IPS-NIHi7 (cell line): ENCODE data around the gene DTL.
"Not testable (repeated sequence)": the region's sequence is repeated elsewhere in the genome, so short reads cannot be mapped to it uniquely, and the experiment has no call there.

Experiments
- DNase-seq: peaks from one replicate; pipeline ENCODE4 v3.0.0; 2012; ENCODE audit warnings: mixed read lengths; ENCODE audit errors: extremely low spot score

Gene DTL, protein sequence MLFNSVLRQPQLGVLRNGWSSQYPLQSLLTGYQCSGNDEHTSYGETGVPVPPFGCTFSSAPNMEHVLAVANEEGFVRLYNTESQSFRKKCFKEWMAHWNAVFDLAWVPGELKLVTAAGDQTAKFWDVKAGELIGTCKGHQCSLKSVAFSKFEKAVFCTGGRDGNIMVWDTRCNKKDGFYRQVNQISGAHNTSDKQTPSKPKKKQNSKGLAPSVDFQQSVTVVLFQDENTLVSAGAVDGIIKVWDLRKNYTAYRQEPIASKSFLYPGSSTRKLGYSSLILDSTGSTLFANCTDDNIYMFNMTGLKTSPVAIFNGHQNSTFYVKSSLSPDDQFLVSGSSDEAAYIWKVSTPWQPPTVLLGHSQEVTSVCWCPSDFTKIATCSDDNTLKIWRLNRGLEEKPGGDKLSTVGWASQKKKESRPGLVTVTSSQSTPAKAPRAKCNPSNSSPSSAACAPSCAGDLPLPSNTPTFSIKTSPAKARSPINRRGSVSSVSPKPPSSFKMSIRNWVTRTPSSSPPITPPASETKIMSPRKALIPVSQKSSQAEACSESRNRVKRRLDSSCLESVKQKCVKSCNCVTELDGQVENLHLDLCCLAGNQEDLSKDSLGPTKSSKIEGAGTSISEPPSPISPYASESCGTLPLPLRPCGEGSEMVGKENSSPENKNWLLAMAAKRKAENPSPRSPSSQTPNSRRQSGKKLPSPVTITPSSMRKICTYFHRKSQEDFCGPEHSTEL

DNA sequence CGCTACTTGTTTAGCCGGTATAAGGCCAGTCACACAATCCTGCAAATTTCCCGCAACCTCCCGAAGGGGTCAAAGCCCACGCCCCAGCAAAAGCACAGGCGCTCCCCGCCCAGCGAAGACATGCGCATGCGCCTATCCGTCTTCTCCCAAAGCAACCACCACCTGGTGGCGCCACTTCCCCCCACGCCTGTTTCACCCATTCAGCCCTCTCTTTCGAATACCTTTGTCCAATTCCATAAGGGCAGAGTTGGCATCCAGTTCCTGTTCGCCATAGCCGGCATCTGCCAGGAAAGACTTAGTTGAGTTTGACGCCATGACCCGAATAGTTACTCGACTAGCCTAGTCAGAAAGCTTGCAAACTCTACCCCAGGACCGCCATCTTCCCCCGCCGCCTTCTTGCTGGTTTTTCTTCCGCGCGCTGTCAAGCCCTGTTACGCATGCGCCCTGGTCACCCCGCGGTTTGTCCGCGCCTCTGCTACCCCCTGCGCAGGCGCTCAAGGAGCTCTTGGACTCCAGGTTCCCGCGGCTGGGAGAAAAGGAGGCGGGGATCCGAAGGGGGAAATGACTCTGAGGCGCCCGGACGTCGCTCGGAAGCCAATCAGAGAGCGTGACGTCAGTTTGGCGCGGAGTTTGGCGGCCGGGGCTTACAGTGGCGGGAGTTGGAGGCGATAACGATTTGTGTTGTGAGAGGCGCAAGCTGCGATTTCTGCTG lies at the start of gene DTL, which contains the start of gene INTS7:
DTL (plus strand) TSS at position 626 of the 712 bp plus-strand sequence. CDS start 143 bp downstream, outside the sequence.
INTS7 (minus strand) TSS at position 435 of the 712 bp plus-strand sequence; CDS start at position 315, 120 bp downstream.
- peak; percentile 99 for DNase-seq

DNA sequence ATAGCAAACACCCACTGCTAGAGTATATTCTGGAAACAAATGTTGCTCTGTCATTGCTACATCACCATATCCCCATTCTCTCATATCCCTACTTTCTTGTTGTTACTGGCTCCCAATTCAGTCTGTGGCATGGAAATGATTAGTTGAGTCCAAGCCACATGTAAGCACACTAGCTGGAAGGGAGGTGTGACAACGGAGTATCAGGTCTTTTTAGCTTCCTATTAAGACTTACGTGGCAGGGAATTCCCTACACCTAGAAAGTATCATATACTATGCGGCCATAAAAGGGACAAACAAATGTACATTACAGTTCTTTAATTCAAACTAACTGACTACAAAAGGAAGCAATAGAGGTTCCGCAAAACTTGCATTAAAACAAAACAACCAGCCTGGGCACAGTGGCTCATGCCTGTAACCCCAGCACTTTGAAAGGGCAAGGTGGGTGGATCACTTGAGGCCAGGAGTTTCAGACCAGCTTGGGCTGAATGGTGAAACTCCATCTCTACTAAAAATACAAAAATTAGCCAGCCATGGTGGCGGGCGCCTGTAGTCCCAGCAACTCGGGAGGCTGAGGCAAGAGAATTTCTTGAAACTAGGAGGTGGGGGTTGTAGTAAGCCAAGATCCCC lies 48.8 kb upstream of the DTL start:
- no peak for DNase-seq

DNA sequence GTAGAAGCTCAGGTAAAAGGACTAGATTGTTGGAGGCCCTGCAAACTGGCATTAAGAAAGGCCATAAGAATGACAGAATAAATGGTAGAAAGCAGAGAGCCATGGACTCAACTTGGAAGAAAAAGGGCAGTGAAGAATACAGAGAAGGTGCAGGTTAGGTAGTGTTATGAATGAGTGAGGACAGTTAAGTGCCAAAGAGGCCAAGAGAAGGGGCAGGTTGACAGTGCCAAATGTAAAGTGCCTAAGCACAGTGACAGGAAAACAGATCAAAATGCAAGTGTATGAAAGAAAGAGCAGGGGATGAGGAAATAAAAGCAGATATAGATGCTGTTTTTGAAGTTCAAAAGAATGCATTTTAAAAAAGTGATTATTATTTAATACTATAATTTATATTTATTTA lies 43.9 kb upstream of the DTL start:
- DNase-seq = no peak

DNA sequence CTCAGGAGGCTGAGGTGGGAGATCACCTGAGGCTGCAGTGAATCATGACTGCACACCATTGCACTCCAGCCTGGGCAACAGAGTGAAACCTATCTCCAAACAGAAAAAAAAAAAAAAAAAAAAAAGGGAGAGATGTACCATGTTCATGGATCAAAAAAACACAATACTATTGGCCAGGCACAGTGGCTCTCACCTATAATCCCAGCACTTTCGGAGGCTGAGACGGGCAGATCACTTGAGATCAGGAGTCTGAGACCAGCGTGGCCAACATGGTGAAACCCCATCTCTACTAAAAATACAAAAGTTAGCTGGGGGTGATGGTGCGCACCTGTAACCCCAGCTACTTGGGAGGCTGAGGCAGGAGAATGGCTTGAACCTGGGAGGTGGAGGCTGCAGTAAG lies 38.1 kb upstream of the DTL start:
- not testable (repeated sequence) for DNase-seq

DNA sequence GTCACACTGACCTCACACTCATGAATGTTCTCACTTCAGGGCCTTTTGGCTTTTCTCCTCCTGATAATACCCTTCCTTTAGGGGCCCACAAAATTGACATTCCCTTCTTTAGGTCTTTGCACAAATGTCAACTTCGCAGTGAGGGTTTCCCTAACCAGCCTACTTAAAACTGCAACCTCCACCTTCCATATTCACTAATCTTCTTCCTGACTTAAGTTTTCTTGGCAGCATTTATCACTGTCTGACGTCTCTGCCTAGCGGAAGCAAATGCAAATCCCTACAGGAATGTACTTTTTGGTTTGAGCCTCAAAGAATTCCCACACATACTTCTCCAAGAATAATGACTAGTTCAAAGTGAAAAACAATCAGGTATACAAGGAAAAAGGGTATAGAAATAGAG lies 33.0 kb upstream of the DTL start:
- no peak for DNase-seq

DNA sequence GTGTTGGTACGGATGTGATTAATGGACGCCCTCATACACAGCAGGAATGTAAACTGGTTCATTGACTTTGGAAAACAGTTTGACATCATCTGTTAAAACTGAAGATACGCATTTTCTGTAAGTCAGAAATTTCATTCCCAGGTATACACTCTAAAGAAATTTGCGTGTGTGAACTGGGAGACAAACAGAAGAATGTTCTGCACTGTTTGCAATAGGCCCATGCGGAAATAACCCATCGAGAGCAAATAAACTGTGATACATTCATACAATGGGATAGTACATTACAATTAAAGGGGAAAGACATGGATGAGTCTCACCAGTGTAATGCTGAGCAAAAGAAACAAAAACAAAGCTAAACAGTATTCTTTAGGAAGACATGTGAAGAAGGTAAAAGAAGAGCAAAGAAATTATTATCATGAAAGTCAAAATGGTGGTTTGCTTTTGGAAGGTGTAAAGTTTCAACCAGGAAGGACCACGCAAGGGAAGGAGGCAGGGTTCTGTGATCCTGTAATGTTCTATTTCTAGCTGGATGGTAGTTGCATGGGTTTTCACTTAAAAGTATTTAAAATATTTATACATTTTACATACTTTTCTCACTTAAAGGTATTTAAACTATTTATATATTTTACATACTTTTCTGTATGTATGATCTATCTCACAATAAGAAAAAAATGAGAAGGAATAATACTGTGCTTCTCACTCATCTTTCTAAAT lies 30.5 kb upstream of the DTL start:
- DNase-seq = no peak

DNA sequence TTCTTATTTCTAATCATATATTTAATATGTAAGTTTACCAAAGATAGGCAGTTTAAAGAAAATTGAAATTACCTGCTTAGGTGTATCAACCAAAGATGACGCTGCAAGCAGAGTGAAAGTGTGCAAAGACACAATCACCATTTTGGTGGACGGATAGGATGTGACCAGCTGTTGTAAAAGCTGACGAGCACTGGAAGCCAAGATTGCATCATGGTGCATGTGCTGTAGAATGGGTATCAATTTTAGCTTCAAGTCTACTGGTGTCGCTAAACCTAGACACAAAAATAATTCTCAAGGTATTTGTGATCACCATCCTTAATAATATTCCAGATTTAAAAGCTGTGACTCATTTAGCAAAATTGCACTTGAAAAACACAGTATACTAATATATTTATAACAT lies 28.4 kb upstream of the DTL start:
- no peak for DNase-seq

DNA sequence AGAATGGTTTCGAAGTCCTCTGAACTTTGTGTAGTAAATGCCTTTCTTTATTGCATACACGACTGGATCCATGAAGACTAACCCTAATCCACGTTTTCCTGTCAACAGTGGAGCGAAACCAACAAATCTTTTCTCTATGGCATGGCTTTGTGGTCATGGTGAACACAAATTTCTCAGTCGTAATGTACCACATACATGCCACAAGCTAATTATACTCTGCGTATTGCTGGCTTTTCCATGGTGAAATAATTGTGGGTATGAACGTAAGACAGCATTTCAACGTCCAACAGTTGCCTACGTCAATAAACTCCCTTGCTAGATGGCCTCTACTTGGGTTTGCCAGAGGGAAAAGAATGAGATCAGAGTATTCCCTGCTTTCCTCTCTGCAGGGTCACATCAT lies 27.7 kb upstream of the DTL start:
- no peak for DNase-seq

DNA sequence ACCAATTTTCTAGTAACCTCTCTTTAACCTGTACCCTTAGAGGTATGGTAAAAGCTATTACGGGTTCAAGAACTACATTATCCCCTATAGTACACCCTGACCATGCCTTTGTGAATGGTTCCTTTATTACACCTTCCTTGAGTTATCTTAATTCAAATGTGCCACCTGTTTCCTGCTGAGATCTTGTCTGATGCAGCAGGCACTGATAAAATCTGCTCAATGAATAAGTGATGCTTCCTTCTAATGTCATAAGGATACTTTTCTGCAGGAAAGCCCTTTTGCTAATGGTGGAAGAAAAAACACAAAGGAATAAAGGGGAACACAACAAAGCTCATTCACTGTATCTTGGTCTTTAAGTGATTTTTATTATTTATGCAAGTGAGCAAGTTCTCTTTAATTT lies 26.0 kb upstream of the DTL start:
- no peak for DNase-seq

DNA sequence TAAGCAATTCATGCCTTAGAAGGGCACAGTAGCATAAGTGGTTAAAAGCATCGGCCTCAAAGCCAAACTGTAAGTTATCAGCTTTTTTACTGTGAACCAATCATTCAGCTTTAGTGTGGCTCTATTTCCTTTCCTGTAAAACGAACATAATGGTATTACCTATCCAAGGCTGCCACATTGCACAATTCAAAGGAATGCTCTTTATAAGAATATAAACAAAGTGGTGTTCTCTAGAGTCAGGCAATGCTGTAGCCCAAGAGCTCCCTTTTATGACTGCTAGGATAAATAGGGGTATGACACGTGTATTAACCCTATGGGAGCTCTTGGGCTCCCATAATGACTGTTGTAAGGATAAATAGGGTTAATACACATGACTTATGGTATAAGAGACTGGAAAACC lies 25.5 kb upstream of the DTL start:
- no peak for DNase-seq

DNA sequence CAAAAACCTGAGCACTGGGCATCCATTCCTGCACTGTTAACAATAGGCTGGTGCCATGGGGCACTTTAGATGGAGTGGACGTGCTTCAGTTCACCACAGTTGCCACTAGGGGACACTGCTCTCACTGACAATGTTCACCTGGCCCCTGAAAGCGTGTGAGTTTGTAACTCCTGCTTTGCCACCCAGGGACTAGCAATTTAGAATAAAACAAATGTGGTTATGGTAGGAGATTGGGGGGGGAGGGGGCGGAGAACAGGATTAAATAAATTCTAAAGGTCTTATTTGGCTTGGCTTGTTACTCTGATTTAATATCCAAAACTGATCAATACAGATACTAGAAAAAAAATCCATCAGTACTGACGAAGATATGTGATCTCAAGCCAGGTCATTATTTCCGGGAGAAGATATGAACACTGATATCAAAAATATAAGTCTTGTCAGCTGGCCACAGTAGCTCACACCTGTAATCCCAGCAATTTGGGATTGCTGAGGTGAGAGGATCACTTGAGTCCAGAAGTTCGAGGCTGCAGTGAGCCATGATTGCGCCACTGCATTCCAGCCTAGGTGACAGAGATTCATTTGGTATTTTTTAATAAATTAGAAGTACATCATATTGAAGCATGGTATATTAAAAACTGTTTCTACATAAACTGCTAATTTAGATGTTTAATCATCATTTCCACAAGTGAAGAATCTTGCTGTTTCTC lies 23.4 kb upstream of the DTL start:
- DNase-seq = peak; percentile 81

DNA sequence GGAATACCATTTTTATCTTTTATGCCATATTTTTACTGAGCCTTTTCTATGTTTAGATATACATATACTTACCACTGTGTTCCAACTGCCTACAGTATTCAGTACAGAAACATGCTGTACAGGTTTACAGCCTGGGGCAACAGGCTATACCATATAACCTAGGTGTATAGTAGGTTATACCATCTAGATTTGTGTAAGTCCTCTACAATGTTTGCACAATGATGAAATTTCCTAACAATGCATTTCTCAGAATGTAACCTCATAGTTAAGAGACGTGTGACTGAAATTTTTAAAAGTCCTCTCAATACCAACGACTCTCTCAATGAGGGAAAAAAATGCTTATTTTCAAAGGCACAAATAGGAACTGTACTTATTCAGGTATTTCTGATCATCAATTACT lies 21.9 kb upstream of the DTL start:
- DNase-seq = no peak

DNA sequence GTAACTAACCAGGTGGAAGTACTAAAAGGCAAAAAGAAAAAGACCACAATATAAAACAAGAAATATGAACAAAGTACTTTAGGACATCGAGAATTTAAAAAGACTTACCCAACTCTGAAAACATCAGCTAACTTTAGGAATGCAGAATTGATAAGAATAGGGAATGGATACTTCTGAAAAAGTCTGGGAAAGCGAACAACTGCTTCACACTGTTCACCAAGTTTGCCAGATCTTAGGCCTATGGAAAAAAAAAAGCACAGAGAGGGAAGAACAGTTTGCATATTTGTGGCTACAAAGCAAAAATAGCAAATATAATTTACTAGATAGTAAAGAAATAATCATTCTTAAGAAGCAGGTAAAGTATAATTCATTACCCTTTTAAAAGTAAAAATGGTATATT lies 14.6 kb upstream of the DTL start:
- DNase-seq = no peak

DNA sequence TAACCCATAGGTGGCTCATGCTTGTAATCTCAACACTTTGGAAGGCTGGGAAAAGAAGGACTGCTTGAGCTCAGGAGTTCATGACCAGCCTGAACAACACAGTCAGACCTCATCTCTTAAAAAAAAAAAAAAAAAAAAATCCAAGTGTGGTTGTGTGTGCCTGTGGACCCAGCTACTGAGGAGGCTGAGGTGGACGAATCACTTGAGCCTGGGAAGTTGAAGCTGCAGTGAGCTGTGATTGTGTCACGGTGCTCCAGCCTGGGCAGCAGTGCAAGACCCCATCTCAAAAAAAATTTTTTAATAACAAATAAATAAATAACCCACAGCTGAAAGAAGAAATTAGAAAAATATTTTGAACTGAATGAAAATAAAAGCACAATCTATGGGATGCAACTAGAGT lies 14.0 kb upstream of the DTL start:
- no peak for DNase-seq

DNA sequence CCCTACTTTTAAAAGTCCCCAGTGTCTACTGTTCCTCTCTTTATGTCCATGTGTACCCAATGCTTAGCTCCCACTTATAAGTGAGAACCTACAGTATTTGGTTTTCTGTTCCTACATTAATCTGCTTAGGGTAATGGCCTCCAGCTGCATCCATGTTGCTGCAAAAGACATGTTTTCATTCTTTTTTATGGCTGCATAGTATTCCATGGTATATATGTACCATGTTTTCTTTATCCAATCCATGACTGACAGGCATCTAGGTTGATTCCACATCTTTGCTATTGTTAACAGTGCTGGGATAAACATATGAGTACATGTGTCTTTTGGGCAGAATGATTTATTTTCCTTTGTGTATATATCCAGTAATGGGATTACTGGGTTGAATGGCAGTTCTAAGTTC lies 12.6 kb upstream of the DTL start:
- not testable (repeated sequence) for DNase-seq

DNA sequence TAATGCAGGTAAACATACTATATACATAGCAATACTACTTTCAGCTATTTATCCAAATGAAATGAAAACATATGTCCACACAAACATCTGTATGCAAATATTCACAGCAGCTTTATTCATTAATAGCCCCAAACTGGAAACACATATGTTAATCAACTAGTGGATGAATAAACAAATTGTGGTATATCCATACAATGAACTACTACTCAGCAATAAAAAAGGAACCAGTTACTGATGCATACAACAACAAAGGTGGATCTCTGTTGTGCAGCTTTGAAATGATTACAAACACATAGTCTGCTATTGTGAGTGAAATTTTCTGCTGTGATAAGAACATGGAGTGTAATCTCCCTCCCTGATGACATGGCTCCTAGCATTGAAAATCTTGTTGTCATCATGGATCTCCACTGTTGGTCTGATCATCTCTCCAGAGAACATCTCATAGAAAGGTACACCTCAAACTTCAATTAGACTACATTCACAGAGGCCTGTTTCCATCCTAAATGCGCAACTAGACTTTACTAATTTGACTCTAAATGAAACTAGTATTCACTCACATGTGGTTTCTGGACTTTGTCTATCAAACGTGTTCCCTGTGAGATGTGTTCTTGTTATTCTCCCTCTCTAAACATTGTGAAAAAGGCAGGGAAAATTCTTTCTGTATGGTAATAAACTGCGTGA lies 10.9 kb upstream of the DTL start:
- DNase-seq = no peak

DNA sequence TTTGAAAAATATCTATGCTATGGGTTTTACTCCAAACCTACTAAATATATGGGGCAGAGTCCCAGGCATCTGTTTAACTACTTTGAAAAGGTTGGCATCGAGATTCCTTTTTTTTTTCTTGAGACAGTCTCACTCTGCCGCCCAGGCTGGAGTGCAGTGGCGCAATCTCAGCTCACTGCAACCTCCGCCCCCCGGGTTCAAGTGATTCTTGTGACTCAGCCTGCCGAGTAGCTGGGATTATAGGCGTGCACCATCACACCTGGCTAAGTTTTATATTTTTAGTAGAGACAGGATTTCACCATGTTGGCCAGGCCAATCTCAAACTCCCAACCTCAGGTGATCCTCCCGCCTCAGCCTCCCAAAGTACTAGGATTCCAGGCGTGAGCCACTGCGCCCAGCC lies 7.8 kb upstream of the DTL start:
- not testable (repeated sequence) for DNase-seq

DNA sequence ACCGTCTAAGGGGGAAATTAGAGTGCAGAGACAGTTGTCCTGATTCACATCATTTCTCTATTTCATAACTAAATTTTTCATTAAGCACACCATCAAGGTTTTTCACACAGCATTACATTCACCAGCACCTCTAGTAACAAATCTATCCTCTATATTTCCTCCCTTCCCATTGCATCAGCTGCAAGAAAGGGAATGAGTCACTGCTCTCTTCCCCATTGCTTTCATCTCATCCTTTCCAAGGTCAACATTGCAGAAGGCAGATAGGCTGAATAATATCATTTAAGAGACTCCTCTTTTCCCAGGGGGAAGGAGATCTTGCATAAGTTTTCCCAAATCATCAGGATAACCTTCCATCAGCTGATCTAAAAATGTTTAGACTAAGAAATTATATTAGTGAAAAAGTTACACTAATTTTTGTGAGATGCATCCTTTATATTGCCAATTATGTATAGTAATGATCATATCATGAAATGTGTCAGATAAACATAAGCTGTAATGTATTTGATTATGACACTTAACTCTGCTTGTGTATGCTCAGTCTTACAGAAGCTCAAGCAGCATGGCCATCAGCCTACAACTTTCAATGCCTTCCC lies 4.5 kb upstream of the DTL start:
- no peak for DNase-seq

DNA sequence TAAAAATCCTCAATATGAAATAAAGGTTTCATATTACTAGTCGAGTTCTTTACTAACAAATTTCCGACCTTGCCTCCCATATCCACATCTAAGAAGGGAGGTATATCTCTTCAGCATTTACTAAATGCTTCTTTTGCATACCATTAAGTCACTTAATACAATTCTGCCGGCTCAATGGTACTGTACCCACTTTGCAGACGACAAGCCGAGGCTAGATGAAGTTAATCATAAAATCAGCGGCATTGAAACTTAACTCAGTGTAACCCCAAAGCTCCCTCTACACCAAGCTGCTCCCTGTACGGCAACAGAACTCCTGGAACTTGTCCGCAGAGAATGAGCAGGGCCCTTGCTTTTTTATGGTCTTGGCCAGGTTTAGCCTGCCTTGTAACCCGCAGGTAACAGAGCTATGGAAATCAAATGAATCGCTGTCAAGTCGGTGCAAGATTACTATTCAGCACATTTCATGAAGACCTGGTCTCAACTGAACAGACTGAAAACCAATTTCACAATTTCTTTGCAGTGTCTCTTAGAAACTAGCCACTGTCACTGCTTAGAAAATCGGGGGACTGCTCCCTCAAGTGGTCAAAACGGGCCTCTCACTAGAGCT lies 929 bp upstream of the DTL start:
- no peak for DNase-seq
